ENCODE data around the gene FAXDC2.

FAXDC2 gene

DNA sequence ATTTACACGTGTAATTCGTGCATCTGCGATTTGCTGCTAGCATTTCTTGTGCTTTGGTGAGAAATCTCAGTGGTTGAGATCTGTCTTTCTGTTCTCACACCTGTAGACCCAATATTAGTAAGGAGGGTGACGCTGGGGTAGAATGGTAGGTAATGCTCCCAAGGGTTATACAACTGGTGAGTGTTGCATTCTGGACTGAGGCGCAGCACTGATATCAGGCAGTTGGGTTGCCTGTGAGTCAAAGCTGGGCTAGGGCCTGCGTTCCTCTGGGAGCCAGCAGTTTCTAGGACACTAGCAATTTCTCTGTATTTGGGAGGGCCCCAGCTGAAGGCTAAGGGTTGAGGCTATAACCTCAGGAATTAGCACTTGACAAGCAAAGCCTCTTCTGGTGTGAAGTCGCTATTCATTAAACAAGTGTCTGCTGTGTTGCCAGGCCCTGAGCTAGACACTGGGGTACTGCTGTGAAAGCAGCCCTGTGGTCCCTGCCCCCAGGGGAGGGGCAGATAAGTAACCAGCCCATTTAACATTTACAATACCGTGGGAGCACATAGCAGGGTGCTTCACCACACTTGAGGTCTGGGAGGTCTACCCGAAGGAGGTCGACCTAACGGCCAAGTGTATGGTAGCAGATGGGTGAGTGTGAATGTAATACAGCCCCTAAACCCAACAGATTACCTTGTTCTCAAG, 66.5 kb downstream of the FAXDC2 start:
- H3K4me1 ChIP-seq (ENCODE audit: control insufficient read depth, insufficient read depth, low read length) = peaks cover 28% of the 10 kb centered on the region
- H3K9ac ChIP-seq (ENCODE audit: low read length) = no peak overlapping the region
- no peaks in the 10 kb centered on the region for H3K36me3 ChIP-seq (ENCODE audit: control insufficient read depth, insufficient read depth, low read length)
- no peaks in the 10 kb centered on the region for H3K27me3 ChIP-seq (ENCODE audit: control insufficient read depth, insufficient read depth, low read length)
- no peak overlapping the region for H3K4me3 ChIP-seq (ENCODE audit: low read length)
- H3K27ac ChIP-seq (ENCODE audit: low read depth, low read length) = peak overlapping the region; percentile 11

DNA sequence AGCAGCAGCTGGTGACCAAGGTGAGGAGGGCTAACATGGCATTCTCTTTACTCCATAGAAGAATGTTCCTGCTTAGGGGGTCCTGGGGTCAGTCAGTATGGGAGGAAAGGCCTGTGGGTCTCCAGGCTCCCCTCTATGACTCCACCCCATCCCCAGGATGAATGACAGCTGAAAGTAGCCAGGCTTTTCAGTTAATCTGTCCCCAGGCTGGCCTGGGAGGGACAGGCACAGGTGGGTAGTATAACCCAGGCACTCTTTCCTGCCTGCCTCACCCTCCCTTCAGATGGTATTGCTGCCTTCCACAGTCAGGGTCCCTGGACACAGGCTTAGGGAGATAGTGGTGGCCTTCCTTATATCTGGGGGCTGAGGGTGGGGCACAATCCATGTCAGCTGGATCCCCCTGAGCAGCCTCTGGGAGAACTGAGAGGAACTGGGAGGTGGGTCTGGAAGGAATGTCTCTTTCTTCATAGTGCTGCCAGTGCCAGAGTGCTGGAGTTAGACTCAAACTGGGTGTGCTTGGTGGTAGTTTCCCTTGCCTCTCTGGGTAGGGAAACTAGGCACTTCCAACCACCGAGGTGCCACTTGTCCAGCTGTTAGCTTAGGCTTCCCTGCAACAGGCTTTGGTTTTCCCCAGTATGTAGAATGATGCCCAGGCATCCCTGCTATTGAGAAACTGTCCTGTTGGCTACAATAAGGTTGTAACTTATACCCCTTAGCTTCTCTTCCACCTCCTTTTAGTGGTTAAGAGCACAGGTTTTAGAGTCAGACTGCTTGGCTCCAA, 67.4 kb downstream of the FAXDC2 start:
- H3K27ac ChIP-seq (ENCODE audit: low read depth, low read length) = no peak overlapping the region
- H3K27me3 ChIP-seq (ENCODE audit: control insufficient read depth, insufficient read depth, low read length) = no peaks in the 10 kb centered on the region
- H3K4me1 ChIP-seq (ENCODE audit: control insufficient read depth, insufficient read depth, low read length) = peaks cover 27% of the 10 kb centered on the region
- no peak overlapping the region for H3K9ac ChIP-seq (ENCODE audit: low read length)
- peak overlapping the region; percentile 1 for H3K4me3 ChIP-seq (ENCODE audit: low read length)
- no peaks in the 10 kb centered on the region for H3K36me3 ChIP-seq (ENCODE audit: control insufficient read depth, insufficient read depth, low read length)

DNA sequence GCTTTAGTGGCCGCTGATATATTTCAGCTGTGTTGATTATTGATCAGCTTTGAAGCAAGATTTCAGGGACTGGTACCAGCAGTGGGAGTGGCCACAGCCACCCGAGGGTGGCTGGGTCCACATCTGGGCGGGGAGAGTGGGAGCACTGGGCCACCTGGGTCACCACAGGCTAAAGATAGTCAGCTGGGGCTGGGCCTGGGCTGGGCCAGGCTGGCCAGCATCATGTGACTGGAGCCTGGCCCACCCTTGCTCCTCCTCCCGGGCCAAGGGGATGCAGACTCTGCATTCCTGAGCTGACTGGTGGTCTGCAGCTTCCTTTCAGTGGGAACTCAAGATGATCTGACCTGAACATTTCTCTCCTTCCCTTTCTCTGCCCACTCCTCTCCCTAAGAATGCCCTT, 68.1 kb downstream of the FAXDC2 start:
- Histone ChIP-seq H3K27me3 (ENCODE audit: control insufficient read depth, insufficient read depth, low read length) (no peaks in the 10 kb centered on the region), H3K36me3 (ENCODE audit: control insufficient read depth, insufficient read depth, low read length) (no peaks in the 10 kb centered on the region), H3K4me3 (ENCODE audit: low read length) (no peak overlapping the region), H3K27ac (ENCODE audit: low read depth, low read length) (no peak overlapping the region), H3K4me1 (ENCODE audit: control insufficient read depth, insufficient read depth, low read length) (peaks cover 21% of the 10 kb centered on the region), H3K9ac (ENCODE audit: low read length) (peak overlapping the region; percentile 22)

DNA sequence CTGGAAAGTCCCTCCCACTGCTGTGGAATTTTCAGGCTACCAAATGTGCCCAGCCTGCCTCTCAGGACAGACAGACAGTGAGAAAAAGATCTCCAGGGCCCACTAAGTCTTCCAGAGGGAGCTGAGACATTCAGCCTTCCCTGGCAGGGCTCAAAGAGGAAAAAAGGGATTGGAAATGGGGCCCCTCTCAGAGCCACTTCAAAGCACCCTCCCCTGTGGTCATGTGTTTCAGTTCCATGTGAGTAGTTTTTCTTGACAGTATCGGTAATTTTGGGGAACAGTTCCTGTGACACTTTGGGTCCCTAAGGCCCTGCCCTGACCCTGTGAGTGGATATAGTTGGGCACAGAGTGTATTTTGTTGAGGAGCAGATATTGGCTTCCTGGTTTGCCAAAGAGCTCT, 70.3 kb downstream of the FAXDC2 start:
- Histone ChIP-seq H3K4me3 (ENCODE audit: low read length) (no peak overlapping the region), H3K4me1 (ENCODE audit: control insufficient read depth, insufficient read depth, low read length) (peaks cover 21% of the 10 kb centered on the region), H3K27me3 (ENCODE audit: control insufficient read depth, insufficient read depth, low read length) (no peaks in the 10 kb centered on the region), H3K27ac (ENCODE audit: low read depth, low read length) (no peak overlapping the region), H3K9ac (ENCODE audit: low read length) (no peak overlapping the region), H3K36me3 (ENCODE audit: control insufficient read depth, insufficient read depth, low read length) (no peaks in the 10 kb centered on the region)

DNA sequence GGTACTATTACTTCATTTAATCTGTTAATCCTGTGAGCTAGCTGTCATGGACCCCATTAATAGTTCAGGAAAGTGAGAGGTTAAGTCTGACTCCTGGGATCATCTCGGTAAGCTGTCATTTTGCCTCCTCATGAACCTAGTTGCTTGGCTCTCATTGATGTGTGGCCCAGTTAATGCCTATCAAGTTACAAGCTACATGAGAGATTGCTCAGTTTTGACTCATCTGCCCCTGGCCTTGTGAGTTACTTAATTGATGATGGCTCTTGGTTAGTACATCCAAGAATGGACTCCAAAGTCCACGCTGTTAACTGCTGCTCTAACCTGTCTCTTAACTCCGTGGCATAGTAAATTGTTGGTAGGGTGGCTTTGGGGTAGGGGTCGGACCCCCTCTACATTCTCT, 71.3 kb downstream of the FAXDC2 start:
- Histone ChIP-seq H3K9ac (ENCODE audit: low read length) (no peak overlapping the region), H3K36me3 (ENCODE audit: control insufficient read depth, insufficient read depth, low read length) (no peaks in the 10 kb centered on the region), H3K4me1 (ENCODE audit: control insufficient read depth, insufficient read depth, low read length) (peaks cover 21% of the 10 kb centered on the region), H3K27ac (ENCODE audit: low read depth, low read length) (no peak overlapping the region), H3K4me3 (ENCODE audit: low read length) (no peak overlapping the region), H3K27me3 (ENCODE audit: control insufficient read depth, insufficient read depth, low read length) (no peaks in the 10 kb centered on the region)

DNA sequence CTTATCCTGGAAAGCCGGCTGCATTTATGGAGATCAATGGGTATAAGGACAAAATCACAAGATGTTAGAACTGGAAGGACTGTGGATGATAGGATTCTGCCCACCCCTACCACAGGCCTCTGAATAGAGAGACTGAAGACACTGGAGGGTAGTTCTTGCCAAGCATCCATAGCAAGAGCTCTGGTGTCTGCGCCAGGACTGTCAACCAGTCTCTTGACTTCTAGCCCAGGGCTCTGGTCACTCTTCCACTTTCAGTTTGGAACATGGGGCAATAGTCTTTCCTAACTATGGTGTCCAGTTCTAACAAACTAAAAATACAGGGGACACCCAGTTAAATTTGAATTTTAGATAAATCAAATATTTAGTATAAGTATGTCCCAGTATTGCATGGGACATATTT, 71.9 kb downstream of the FAXDC2 start:
- H3K36me3 ChIP-seq (ENCODE audit: control insufficient read depth, insufficient read depth, low read length) = no peaks in the 10 kb centered on the region
- H3K4me3 ChIP-seq (ENCODE audit: low read length) = no peak overlapping the region
- H3K9ac ChIP-seq (ENCODE audit: low read length) = no peak overlapping the region
- no peak overlapping the region for H3K27ac ChIP-seq (ENCODE audit: low read depth, low read length)
- no peaks in the 10 kb centered on the region for H3K27me3 ChIP-seq (ENCODE audit: control insufficient read depth, insufficient read depth, low read length)
- H3K4me1 ChIP-seq (ENCODE audit: control insufficient read depth, insufficient read depth, low read length) = peaks cover 17% of the 10 kb centered on the region

DNA sequence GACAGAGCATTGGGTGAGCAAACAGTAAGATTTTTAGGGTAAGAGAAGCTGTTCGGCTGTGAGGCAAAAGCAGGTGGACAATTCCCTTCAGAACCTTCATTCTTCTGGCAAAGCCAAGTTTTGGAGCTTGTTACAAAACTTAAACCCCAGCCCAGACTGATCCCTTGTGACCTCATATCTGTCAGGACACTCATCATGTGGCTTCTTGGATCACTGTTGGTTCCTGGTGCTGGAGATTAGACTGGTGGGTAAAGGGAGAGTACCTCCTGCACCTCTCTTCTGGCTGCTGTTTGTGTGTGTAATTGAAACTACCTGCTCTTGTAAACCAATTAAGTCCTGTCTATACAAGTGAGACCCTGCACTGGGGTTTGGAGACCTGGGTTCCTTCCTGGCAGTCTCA, 74.2 kb downstream of the FAXDC2 start:
- Histone ChIP-seq H3K27ac (ENCODE audit: low read depth, low read length) (no peak overlapping the region), H3K27me3 (ENCODE audit: control insufficient read depth, insufficient read depth, low read length) (no peaks in the 10 kb centered on the region), H3K4me3 (ENCODE audit: low read length) (no peak overlapping the region), H3K4me1 (ENCODE audit: control insufficient read depth, insufficient read depth, low read length) (peaks cover 7% of the 10 kb centered on the region), H3K36me3 (ENCODE audit: control insufficient read depth, insufficient read depth, low read length) (no peaks in the 10 kb centered on the region), H3K9ac (ENCODE audit: low read length) (no peak overlapping the region)

DNA sequence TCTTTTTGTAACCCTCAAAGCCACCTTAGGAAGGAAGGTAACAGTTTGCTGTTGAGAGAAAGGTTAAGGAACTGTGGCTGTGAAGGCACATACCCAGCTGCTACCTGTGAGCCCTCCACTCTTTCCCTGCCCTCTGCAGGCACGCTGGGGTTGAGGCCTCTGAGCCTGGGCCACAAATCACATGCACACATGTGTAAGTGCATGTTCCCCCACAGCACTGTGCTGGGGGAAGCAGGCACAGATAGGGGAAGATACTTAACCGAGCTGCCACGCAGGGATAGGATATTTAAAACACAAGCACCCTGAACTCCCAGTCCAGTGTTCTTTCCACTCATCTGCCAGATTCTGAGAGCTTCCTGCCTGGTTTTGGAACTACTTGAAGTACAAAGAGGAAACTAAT, 77.1 kb downstream of the FAXDC2 start:
- peaks cover 5% of the 10 kb centered on the region for H3K4me1 ChIP-seq (ENCODE audit: control insufficient read depth, insufficient read depth, low read length)
- H3K27ac ChIP-seq (ENCODE audit: low read depth, low read length) = no peak overlapping the region
- H3K36me3 ChIP-seq (ENCODE audit: control insufficient read depth, insufficient read depth, low read length) = no peaks in the 10 kb centered on the region
- H3K9ac ChIP-seq (ENCODE audit: low read length) = no peak overlapping the region
- H3K4me3 ChIP-seq (ENCODE audit: low read length) = no peak overlapping the region
- no peaks in the 10 kb centered on the region for H3K27me3 ChIP-seq (ENCODE audit: control insufficient read depth, insufficient read depth, low read length)

DNA sequence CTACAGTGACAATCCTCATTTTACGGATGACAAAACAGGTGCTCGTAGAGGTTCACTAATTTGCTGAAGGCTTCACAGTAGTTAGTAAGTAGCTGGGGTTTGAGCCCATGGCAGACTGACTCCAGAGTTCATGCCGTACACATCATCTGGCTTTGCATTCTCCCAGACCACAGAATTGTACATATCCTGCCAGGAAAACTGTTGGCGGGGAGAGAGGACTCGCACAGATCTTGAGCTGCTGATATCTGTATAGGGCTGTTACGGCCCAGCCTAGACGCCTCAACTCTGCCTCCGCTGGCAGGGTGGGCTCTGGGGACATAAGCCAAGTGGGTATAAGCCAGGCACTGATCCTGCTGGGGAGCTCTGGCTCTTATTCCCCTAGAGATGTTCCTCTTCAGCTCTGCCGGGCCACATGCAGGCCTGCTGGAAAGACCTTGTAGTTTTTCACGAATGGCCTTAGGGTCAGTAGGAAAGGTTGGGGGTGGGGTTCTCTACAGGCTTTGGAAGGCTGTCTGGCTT, 79.0 kb downstream of the FAXDC2 start:
- Histone ChIP-seq H3K9ac (ENCODE audit: low read length) (no peak overlapping the region), H3K27me3 (ENCODE audit: control insufficient read depth, insufficient read depth, low read length) (no peaks in the 10 kb centered on the region), H3K36me3 (ENCODE audit: control insufficient read depth, insufficient read depth, low read length) (no peaks in the 10 kb centered on the region), H3K4me3 (ENCODE audit: low read length) (no peak overlapping the region), H3K27ac (ENCODE audit: low read depth, low read length) (peak overlapping the region; percentile 57), H3K4me1 (ENCODE audit: control insufficient read depth, insufficient read depth, low read length) (peaks cover 7% of the 10 kb centered on the region)

DNA sequence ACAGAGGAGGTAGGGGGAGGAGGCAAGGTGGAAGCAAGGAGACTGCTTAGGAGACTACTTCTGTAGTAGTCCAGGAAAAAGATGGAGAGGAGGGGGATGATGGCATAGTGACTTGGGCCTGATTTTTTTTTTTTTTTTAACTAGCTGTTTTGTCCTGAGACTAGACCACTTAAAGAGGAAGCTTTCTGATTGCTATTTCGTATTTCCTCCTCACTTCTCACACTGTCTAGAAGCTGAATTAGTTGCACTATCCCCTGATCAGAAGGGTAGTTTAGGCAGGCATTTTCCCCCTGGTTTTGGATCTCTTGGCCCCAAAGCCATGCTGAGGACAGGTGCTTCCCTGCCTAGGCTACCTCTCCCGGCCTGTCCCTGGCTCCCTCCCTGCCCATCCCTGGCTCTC, 80.3 kb downstream of the FAXDC2 start:
- Histone ChIP-seq H3K4me1 (ENCODE audit: control insufficient read depth, insufficient read depth, low read length) (peaks cover 7% of the 10 kb centered on the region), H3K27me3 (ENCODE audit: control insufficient read depth, insufficient read depth, low read length) (no peaks in the 10 kb centered on the region), H3K27ac (ENCODE audit: low read depth, low read length) (no peak overlapping the region), H3K4me3 (ENCODE audit: low read length) (no peak overlapping the region), H3K9ac (ENCODE audit: low read length) (no peak overlapping the region), H3K36me3 (ENCODE audit: control insufficient read depth, insufficient read depth, low read length) (no peaks in the 10 kb centered on the region)
